Stimulated activated CD4-positive, alpha-beta T cell treated with anti-CD3 and anti-CD28 coated beads, TNF-alpha, amount 100 ng/mL, for 1 hour (primary cell): ENCODE results near the gene ETV6.
"Not testable (repeated sequence)": the region's sequence is repeated elsewhere in the genome, so short reads cannot be mapped to it uniquely, and the experiment has no call there.

Experiments used
- DNase-seq, 3 donors: peaks; one replicate each; pipeline ENCODE4 v3.0.0-alpha.2; 2020; ENCODE audit warnings: low read depth in 3 of 3, low spot score in 1 of 3

The ETV6 gene

DNA sequence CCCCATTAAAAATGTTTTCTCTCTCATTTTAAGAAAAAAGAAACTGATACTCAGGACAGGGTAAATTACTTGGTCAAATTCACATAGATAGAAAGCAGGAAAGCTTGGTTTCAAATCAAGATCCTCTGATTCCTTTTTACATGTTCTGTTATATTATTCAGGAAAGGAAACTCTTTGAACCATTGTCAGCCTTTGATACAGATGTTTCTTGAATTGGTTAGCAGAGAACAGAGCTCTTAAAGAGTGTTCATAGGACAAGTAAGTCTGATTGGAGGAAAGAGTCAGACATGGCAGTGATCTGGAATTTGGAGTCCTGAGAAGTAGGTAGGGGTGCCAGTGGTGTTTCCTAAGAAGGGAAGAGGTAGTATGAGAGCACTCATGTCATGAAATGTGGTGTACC lies 256.1 kb downstream of the ETV6 start:
- DNase-seq = no peak

DNA sequence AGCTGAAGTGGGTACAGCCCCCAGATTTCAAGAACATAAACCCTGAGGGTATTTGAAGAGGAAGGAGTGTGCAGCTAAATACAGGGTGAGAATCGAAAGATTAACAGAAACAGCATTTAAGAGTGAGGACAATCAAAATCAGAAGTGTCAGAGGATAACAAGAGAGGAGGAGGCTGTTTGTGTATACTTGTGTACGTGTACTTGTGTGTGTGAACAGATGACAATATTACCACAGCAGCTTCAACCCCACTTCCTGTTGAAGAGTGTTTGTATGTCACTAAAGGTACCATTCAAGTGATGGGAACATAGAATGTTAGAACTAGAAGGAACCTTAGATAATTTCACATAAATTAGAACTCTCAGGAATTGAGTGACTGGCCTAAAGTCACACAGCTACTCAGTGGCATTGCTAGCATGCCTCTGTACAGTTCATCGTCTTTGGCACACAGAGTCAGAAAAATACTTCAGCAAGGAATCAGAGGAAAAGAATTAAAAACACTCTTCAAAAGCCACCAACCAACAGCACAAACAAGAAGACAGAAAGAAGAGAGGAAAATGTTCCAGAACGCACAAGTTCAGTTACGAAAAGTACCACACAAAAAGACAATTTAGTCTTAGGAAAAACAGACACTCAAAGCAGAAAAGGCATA lies 256.9 kb downstream of the ETV6 start:
- no peak for DNase-seq

GRCh38 chr12:11907625-11908024 lies 258.2 kb downstream of the ETV6 start:
- no peak for DNase-seq

DNA sequence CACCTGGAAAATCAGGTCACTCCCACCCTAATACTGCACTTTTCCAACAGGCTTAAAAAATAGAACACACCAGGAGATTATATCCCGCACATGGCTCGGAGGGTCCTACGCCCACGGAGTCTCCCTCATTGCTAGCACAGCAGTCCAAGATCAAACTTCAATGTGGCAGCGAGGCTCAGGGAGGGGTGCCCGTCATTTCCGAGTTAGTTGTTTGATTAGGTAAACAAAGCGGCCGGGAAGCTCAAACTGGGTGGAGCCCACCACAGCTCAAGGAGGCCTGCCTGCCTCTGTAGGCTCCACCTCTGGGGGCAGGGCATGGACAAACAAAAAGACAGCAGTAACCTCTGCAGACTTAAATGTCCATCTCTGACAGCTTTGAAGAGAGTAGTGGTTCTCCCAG lies 259.9 kb downstream of the ETV6 start:
- not testable (repeated sequence) for DNase-seq

- no peak for DNase-seq
These were observed 266.6 kb downstream of the ETV6 start for GRCh38 chr12:11916113-11916512.

DNA sequence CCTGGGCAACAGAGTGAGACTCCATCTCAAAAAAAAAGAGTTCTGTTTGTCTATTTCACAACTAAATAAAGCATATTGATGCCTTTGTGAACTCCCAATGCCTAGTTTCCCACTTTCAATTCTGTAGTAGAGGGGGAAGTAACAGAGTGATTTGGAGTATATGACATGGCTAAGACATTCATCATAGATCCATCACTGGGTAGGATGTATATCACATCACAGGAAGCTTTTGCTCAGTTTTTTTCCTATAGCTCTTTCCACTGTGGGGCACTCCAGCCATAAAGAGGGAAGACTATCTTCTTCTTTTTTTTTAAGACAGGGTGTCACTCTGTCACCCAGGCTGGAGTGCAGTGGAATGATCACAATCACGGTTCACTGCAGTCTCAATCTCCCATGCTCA lies 267.3 kb downstream of the ETV6 start:
- no peak for DNase-seq

- DNase-seq = no peak
These were observed 268.0 kb downstream of the ETV6 start for GRCh38 chr12:11917501-11917900.

DNA sequence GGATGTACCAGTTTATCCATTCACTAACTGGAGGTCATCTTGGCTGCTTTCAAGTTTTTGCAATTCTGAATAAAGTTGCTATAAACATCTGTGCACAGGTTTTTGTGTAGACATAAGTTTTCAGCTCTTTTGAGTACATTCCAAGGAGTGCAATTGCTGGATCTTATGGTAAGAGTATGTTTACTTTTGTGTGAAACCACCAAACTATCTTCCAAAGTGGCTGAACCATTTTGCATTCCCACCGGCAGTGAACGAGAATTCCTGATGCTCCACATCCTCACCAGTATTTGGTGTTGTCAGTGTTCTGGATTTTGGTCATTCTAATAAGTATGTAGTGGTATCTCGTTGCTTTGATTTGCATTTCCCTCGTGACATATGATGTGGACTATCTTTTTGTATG lies 270.8 kb downstream of the ETV6 start:
- no peak for DNase-seq

- DNase-seq = no peak
These were observed 272.9 kb downstream of the ETV6 start for GRCh38 chr12:11922361-11922760.

GRCh38 chr12:11923067-11923466 lies 273.6 kb downstream of the ETV6 start:
- DNase-seq = no peak

DNA sequence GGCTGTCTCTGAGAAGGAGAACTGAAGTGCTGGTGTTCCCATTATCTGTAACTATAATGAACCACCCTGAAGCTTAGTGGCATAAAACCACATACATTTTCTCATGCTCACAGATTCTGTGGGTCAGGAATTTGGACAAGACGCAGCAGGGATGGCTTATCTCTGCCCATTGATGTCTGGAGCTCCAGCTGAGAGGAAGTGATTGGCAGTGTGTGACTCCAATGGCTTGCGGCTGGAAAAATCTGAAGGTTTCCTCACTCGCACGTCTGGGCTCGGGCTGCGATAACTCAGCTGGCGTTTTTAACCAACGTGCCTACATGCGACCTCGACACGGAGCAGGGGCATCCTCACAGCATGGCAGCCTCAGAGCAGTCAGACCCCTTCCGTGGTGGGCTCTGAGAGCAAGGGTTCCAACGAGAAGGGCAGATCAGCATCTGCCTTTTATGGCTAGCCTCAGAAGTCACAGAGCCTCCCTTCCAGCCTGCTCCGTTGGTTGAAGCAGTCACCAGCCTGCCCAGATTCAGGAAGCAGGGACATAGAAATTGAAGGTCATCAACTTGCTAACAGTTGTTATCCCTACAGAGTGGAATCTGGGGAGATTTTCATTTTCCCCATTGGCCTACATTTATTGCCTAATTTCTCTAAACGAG lies 277.9 kb downstream of the ETV6 start:
- no peak for DNase-seq

GRCh38 chr12:11929714-11930113 lies 280.2 kb downstream of the ETV6 start:
- DNase-seq = no peak

DNA sequence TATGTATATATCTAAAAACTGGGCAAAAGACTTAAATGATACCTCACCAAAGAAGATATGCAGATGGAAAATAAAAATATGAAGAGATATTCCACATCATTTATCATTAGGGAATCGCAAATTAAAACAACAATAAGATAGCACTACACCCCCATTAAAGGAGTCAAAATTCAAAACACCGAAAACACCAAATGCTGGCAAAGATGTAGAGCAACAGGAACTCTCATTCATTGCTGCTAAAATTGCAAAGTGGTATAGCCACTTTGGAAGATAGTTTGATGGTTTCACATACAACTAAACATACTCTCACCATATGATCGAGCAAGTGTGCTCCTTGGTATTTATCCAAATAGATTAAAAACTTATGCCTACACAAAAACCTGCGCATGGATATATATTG lies 289.7 kb downstream of the ETV6 start:
- DNase-seq = no peak

GRCh38 chr12:11941606-11942337 lies 292.3 kb downstream of the ETV6 start:
- no peak for DNase-seq

DNA sequence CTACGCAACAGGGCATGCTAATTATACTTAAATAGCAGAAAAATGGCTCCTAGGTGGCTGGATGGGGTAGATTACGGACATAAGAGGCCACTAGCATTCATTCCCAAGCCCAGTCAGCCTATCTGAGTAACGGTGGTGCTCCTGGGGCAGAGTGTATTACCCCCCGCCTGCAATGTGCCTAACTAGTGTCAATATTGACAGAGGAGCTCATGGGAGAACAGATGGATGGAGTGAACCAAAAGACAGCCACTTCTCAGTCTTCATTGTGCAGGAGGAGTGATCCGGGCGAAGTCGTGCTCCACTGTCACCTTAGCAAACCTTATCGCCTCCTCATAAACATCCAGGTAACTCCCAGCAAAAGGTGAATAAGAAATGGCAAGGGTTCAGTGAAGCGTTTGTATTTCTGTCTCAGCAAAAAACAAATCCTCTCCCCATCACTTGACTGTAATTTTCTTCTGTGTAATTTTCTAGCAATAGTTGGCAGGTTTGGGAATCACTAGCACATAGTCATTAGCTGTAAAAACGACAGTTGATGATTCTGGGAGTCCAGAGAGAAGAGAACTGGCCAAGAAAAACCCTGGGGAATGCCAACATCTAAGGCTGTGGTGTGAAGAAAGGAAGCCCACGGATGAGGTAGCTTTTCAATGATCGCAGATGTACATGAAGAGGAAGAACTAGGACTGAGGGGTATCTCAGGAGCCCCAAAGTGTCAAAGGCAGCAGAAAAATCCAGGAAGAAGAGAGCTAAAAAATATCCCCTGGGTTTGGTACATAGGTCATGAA lies 294.6 kb downstream of the ETV6 start:
- DNase-seq = no peak
